GF-D8 (cell line): ENCODE data around the gene GTF2A2.
"Not testable (repeated sequence)": the region's sequence is repeated elsewhere in the genome, so short reads cannot be mapped to it uniquely, and the experiment has no call there.

Source experiments
- DNase-seq: peaks from one replicate; lab custom pipeline; 2025; lab: John Stamatoyannopoulos, UW

Gene GTF2A2

DNA sequence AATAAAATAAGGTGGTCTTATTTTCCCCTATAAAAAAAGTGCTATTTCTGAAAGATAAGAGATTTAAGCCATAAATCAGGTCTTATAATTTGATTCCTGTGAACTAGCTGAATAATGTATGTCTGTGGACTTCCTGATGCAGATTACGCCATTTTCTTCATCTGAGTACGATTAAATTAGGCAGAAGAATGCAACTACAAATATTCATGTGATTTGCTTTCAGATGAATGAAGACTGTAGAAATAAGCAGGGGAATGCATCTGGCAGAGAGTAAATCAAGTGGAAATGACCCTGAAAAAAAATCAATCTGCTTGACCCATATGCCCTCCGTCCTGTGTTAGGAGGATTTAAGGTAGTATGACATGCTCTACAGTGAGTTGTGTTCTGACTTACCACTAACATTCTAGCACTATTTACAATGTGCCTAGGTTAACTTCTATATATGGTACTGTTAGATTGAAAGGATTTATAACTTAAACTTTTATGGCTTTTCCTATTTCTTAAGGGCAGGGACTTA, 17.1 kb upstream of the GTF2A2 start:
- no peak for DNase-seq

GRCh38 chr15:59668556-59668955, 11.2 kb upstream of the GTF2A2 start:
- DNase-seq = no peak

GRCh38 chr15:59662260-59662659, 4.9 kb upstream of the GTF2A2 start:
- DNase-seq = no peak

GRCh38 chr15:59659366-59659765, 2.1 kb upstream of the GTF2A2 start:
- no peak for DNase-seq

DNA sequence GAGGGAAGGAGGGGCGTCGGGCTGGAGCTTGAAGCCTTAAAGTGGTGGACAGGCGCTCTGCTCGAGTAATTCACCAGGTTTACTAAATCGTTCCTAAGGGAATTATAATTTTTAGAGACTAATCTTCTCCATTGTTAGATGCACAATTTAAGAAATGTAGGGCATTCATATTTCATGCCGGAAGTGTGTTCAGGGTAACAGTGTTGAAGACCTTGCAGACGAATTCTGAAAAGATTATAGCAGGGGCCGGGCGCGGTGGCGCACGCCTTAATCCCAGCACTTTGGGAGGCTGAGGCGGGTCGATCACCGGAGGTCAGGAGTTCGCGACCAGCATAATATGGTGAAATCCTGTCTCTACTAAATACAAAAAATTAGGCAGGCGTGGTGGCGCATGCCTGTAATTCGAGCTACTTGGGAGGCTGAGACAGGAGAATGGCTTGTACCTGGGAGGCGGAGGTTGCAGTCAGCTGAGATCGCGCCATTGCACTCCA, 365 bp upstream of the GTF2A2 start:
- no peak for DNase-seq

- no peak for DNase-seq
Measured at GRCh38 chr15:59654046-59654445, 3.3 kb downstream of the GTF2A2 start.

- no peak for DNase-seq
Measured at GRCh38 chr15:59649603-59650002, 7.7 kb downstream of the GTF2A2 start.

GRCh38 chr15:59647085-59647484, 10.2 kb downstream of the GTF2A2 start:
- DNase-seq = no peak

- DNase-seq = no peak
Measured at GRCh38 chr15:59646277-59646676, 11.0 kb downstream of the GTF2A2 start.

GRCh38 chr15:59645812-59646211, 11.5 kb downstream of the GTF2A2 start:
- not testable (repeated sequence) for DNase-seq

- DNase-seq = no peak
Measured at GRCh38 chr15:59644756-59645155, 12.6 kb downstream of the GTF2A2 start.

GRCh38 chr15:59642351-59642750, 15.0 kb downstream of the GTF2A2 start:
- no peak for DNase-seq

- not testable (repeated sequence) for DNase-seq
Measured at GRCh38 chr15:59637507-59637906, 19.8 kb downstream of the GTF2A2 start.

GRCh38 chr15:59636184-59636583, 21.1 kb downstream of the GTF2A2 start:
- no peak for DNase-seq

- DNase-seq = no peak
Measured at GRCh38 chr15:59632714-59633113, 24.6 kb downstream of the GTF2A2 start.

DNA sequence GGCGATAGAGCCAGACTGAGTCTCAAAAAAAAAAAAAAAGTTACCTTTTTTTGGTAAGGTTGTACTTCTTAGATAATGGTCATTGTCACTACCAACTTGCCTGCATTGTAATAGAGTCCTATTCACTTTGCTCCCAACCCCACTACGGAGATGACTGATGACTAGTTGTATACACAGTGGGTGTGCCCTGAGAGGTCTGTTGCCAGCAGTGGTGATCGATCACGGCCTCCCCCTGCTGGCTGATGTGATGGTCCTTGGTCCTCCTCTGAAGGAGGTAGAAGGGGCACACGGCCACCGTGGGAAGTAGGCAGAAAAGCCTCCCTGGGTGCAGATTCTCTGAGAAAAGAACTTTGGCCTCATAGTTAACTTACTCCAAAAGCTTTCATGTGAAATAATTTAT, 35.0 kb downstream of the GTF2A2 start:
- no peak for DNase-seq

DNA sequence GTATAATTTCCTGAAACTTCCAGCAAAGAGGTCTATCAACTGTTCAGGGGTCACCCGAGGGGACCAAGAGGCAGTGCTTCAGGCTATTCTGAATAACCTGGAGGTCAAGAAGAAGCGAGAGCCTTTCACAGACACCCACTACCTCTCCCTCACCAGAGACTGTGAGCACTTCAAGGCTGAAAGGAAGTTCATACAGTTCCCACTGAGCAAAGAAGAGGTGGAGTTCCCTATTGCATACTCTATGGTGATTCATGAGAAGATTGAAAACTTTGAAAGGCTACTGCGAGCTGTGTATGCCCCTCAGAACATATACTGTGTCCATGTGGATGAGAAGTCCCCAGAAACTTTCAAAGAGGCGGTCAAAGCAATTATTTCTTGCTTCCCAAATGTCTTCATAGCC, 38.9 kb downstream of the GTF2A2 start:
- DNase-seq = no peak

DNA sequence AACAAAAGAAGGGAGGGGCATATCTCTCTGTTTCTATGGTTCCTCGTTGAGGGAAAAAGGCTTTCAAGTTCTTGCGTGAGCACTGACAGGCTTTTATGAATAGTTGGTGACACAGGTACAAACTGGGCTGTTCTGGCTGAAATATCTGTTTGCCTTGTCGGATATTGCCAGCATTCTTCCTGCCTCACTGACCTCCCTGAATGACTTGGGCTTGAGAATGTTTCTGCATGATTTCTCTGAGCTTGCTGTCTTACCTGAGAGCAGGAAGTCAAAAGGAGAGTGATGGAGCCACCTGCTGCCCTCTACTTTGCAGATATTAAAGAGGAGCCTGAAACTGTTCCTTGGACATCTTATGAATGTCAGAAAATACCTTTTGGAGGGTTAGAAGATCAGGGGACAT, 40.9 kb downstream of the GTF2A2 start:
- DNase-seq = no peak

- no peak for DNase-seq
Measured at GRCh38 chr15:59615661-59616060, 41.7 kb downstream of the GTF2A2 start.

DNA sequence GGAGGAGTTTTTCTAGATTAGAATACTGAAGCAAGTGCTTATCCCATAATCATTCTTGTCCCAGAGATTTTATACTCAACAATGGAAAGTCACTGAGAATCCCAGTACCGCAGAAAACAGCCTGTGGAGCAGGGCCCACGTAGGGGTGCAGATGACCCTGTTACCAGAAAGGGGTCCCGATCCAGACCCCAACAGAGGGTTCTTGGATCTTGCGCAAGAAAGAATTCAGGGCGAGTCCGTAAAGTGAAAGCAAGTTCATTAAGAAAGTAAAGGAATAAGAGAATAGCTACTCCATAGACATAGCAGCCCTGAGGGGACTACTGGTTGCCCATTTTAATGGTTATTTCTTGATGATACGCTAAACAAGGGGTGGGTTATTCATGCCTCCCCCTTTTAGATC, 43.2 kb downstream of the GTF2A2 start:
- DNase-seq = no peak

GRCh38 chr15:59611276-59612260, 45.7 kb downstream of the GTF2A2 start, which contains the start of gene GCNT3:
TSS of gene GCNT3 (plus strand) at chr15:59611783. CDS start at chr15:59618239, 6,456 bp downstream.
- no peak for DNase-seq

- DNase-seq = no peak
Measured at GRCh38 chr15:59609730-59610712, 47.3 kb downstream of the GTF2A2 start.
